ENCODE measurements around the gene CCDC137.

GRCh38 chr17:81656118-81656743 lies 10.3 kb upstream of the CCDC137 start, which contains the start of gene PDE6G:
- TF ChIP-seq CTCF (IDR thresholded peaks at IDR 0.05) (no peak), POLR2A (IDR thresholded peaks at IDR 0.05) (no peak)
